ENCODE results near the gene SLC38A4. TPM values are rescaled to one million over a fixed set of nuclear protein-coding genes. Genes with fewer than 3 reads are reported as not detected.
"Not testable (repeated sequence)": the region's sequence is repeated elsewhere in the genome, so short reads cannot be mapped to it uniquely, and the experiment has no call there.

SLC38A4 gene
- polyA plus RNA-seq, 1 donor, result 9.9 TPM

- DNase-seq (ENCODE audit: low read depth), result no peak
Measured at GRCh38 chr12:46775796-46776195, 50.0 kb downstream of the SLC38A4 start.

- no peak for DNase-seq (ENCODE audit: low read depth)
Measured at GRCh38 chr12:46774322-46774633, 51.5 kb downstream of the SLC38A4 start.

- no peak for DNase-seq (ENCODE audit: low read depth)
Measured at GRCh38 chr12:46773586-46774321, 52.0 kb downstream of the SLC38A4 start.

- DNase-seq (ENCODE audit: low read depth), result no peak
Measured at GRCh38 chr12:46771268-46771827, 54.4 kb downstream of the SLC38A4 start.

GRCh38 chr12:46770501-46771183, 55.2 kb downstream of the SLC38A4 start:
- DNase-seq (ENCODE audit: low read depth), result no peak

GRCh38 chr12:46764005-46764404, 61.8 kb downstream of the SLC38A4 start:
- no peak for DNase-seq (ENCODE audit: low read depth)

GRCh38 chr12:46763230-46763629, 62.6 kb downstream of the SLC38A4 start:
- DNase-seq (ENCODE audit: low read depth), result no peak

GRCh38 chr12:46754550-46754949, 71.2 kb downstream of the SLC38A4 start:
- no peak for DNase-seq (ENCODE audit: low read depth)

- no peak for DNase-seq (ENCODE audit: low read depth)
Measured at GRCh38 chr12:46752396-46752795, 73.4 kb downstream of the SLC38A4 start.

- DNase-seq (ENCODE audit: low read depth), result no peak
Measured at GRCh38 chr12:46751173-46751572, 74.6 kb downstream of the SLC38A4 start.

- DNase-seq (ENCODE audit: low read depth), result no peak
Measured at GRCh38 chr12:46749322-46749721, 76.5 kb downstream of the SLC38A4 start.

GRCh38 chr12:46744283-46744682, 81.5 kb downstream of the SLC38A4 start:
- DNase-seq (ENCODE audit: low read depth), result no peak

- no peak for DNase-seq (ENCODE audit: low read depth)
Measured at GRCh38 chr12:46743456-46743855, 82.3 kb downstream of the SLC38A4 start.

- not testable (repeated sequence) for DNase-seq (ENCODE audit: low read depth)
Measured at GRCh38 chr12:46742271-46742670, 83.5 kb downstream of the SLC38A4 start.

- no peak for DNase-seq (ENCODE audit: low read depth)
Measured at GRCh38 chr12:46725332-46725731, 100.5 kb downstream of the SLC38A4 start.

- peak; percentile 41 for DNase-seq (ENCODE audit: low read depth)
Measured at GRCh38 chr12:46723629-46724419, 102.0 kb downstream of the SLC38A4 start.

GRCh38 chr12:46722394-46723185, 103.2 kb downstream of the SLC38A4 start:
- peak; percentile 40 for DNase-seq (ENCODE audit: low read depth)

GRCh38 chr12:46718495-46718894, 107.3 kb downstream of the SLC38A4 start:
- no peak for DNase-seq (ENCODE audit: low read depth)

GRCh38 chr12:46717868-46718267, 107.9 kb downstream of the SLC38A4 start:
- no peak for DNase-seq (ENCODE audit: low read depth)

GRCh38 chr12:46717159-46717558, 108.6 kb downstream of the SLC38A4 start:
- DNase-seq (ENCODE audit: low read depth), result no peak
